ENCODE data around the gene ZNF311.
"Not testable (repeated sequence)": the region's sequence is repeated elsewhere in the genome, so short reads cannot be mapped to it uniquely, and the experiment has no call there.

DNA sequence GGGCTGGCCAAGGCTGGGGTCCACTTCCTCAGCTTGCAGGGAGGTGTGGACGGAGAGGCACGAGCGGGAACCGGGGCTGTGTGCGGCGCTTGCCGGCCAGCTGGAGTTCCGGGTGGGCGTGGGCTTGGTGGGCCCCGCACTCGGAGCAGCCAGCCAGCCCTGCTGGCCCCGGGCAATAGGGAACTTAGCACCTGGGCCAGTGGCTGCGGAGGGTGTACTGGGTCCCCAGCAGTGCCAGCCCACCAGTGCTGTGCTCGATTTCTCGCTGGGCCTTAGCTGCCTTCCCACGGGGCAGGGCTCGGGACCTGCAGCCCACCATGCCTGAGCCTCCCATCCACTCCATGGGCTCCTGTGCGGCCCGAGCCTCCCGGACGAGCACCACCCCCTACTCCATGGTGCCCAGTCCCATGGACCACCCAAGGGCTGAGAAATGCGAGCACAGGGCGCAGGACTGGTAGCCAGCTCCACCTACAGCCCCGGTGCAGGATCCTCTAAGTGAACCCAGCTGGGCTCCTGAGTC is 47.3 kb downstream of the ZNF311 start:
- not testable (repeated sequence) for TF ChIP-seq POLR2A (IDR thresholded peaks at IDR 0.05; ENCODE audit: low read length); GATA1 (IDR thresholded peaks at IDR 0.05; ENCODE audit: low read depth, low read length)
